HG03571 (cell line): ENCODE measurements around the gene DLGAP5.

Experiments used
- ATAC-seq: cut with Tn5 transposase; IDR thresholded peaks from one replicate; pipeline ENCODE4 v1.9.1; 2021; ENCODE audit not compliant: unreplicated experiment

Gene DLGAP5

GRCh38 chr14:55129428-55130195 lies 61.8 kb downstream of the DLGAP5 start:
- ATAC-seq, result peak; percentile 53

GRCh38 chr14:55129086-55129427 lies 62.3 kb downstream of the DLGAP5 start, which contains the start of gene LGALS3:
Gene LGALS3 (plus strand): TSS chr14:55129252. CDS start chr14:55137374, 8,122 bp downstream.
- peak; percentile 63 for ATAC-seq

GRCh38 chr14:55128386-55129085 lies 62.8 kb downstream of the DLGAP5 start:
- no peak for ATAC-seq

GRCh38 chr14:55127460-55127951 lies 63.9 kb downstream of the DLGAP5 start:
- no peak for ATAC-seq

- ATAC-seq, result no peak
Observed at GRCh38 chr14:55126932-55127459, 64.4 kb downstream of the DLGAP5 start.

GRCh38 chr14:55126034-55126433 lies 65.4 kb downstream of the DLGAP5 start:
- ATAC-seq, result no peak

GRCh38 chr14:55125403-55125802 lies 66.0 kb downstream of the DLGAP5 start:
- no peak for ATAC-seq

- ATAC-seq, result no peak
Observed at GRCh38 chr14:55124774-55125386, 66.5 kb downstream of the DLGAP5 start.

GRCh38 chr14:55123852-55124639 lies 67.3 kb downstream of the DLGAP5 start:
- ATAC-seq, result no peak

GRCh38 chr14:55123101-55123500 lies 68.3 kb downstream of the DLGAP5 start:
- no peak for ATAC-seq

GRCh38 chr14:55122440-55122986 lies 68.9 kb downstream of the DLGAP5 start:
- no peak for ATAC-seq

- no peak for ATAC-seq
Observed at GRCh38 chr14:55121628-55122439, 69.6 kb downstream of the DLGAP5 start.

- no peak for ATAC-seq
Observed at GRCh38 chr14:55120571-55121495, 70.6 kb downstream of the DLGAP5 start.

- no peak for ATAC-seq
Observed at GRCh38 chr14:55118761-55119160, 72.6 kb downstream of the DLGAP5 start.

GRCh38 chr14:55117803-55118441 lies 73.5 kb downstream of the DLGAP5 start:
- no peak for ATAC-seq

GRCh38 chr14:55116246-55117030 lies 74.9 kb downstream of the DLGAP5 start:
- no peak for ATAC-seq

GRCh38 chr14:55115861-55116245 lies 75.5 kb downstream of the DLGAP5 start:
- ATAC-seq, result no peak
